K562 (cell line): ENCODE results near the gene CEP120. TPM values are rescaled to one million over a fixed set of nuclear protein-coding genes. Genes with fewer than 3 reads are reported as not detected.

ENCODE experiments used
- ATF7 ChIP-seq: fragments of 450-650 bp; IDR thresholded peaks from 2 replicates; pipeline ENCODE4 v1.7.1; 2014; ENCODE audit warnings: mild to moderate bottlenecking, moderate library complexity
- BRF1 ChIP-seq: IDR thresholded peaks from 3 replicates; pipeline ENCODE4 v1.6.1; 2011; ENCODE audit warnings: borderline replicate concordance, mild to moderate bottlenecking; ENCODE audit not compliant: insufficient read length; ENCODE audit errors: extremely low read depth
- FOXJ3 ChIP-seq: sonication (generic); formaldehyde crosslinking; IDR thresholded peaks from 2 replicates; pipeline ENCODE4 v1.4.0; 2020; ENCODE audit warnings: mild to moderate bottlenecking, missing genetic modification reagents
- FOXK1 ChIP-seq: sonication (generic); formaldehyde crosslinking; IDR thresholded peaks from 2 replicates; pipeline ENCODE4 v1.8.0; 2022; ENCODE audit warnings: missing genetic modification reagents, mild to moderate bottlenecking, borderline replicate concordance
- HDAC1 ChIP-seq, 2 experiments: fragments of 450-650 bp; IDR thresholded peaks; 2 replicates each; pipeline ENCODE4 v1.6.1; 2016 to 2017; ENCODE audit warnings: inconsistent platforms in 1 of 2, mild to moderate bottlenecking in 1 of 2, moderate library complexity in 1 of 2
- KLF1 ChIP-seq: fragments of 450-650 bp; IDR thresholded peaks from 2 replicates; pipeline ENCODE4 v1.6.1; 2016; ENCODE audit warnings: missing genetic modification characterization, missing compliant biosample characterization
- MEF2A ChIP-seq: IDR thresholded peaks from 2 replicates; pipeline ENCODE4 v1.6.1; 2011; ENCODE audit warnings: low read depth, mild to moderate bottlenecking, low read length, moderate library complexity; ENCODE audit not compliant: control insufficient read depth
- MTA2 ChIP-seq: fragments of 450-650 bp; IDR thresholded peaks from 2 replicates; pipeline ENCODE4 v1.6.1; 2016; ENCODE audit warnings: low read depth
- MTA3 ChIP-seq: fragments of 450-650 bp; formaldehyde crosslinking; IDR thresholded peaks from 2 replicates; pipeline ENCODE4 v1.6.1; 2017; ENCODE audit warnings: mild to moderate bottlenecking, borderline replicate concordance
- NR2F6 ChIP-seq: fragments of 450-650 bp; formaldehyde crosslinking; IDR thresholded peaks from 2 replicates; pipeline ENCODE4 v1.4.0; 2020; ENCODE audit warnings: mild to moderate bottlenecking
- NUFIP1 ChIP-seq: fragments of 450-650 bp; IDR thresholded peaks from 2 replicates; pipeline ENCODE4 v1.6.1; 2018; ENCODE audit not compliant: partially characterized antibody
- PHB2 ChIP-seq: fragments of 450-650 bp; IDR thresholded peaks from 2 replicates; pipeline ENCODE4 v1.6.1; 2017; ENCODE audit warnings: low read depth
- PHF8 ChIP-seq: fragments of 200-600 bp; sonication (generic); IDR thresholded peaks from 2 replicates; pipeline ENCODE4 v1.6.1; 2012; ENCODE audit warnings: mixed run types, mild to moderate bottlenecking, inconsistent platforms, low read length, moderate library complexity, borderline replicate concordance
- POLR2H ChIP-seq: IDR thresholded peaks from 2 replicates; pipeline ENCODE4 v1.6.1; 2016; ENCODE audit warnings: missing genetic modification characterization, low read depth, mild to moderate bottlenecking, control low read depth, missing compliant biosample characterization, moderate library complexity
- RCOR1 ChIP-seq, 2 experiments: IDR thresholded peaks; 2 replicates each; pipeline ENCODE4 v1.6.1; 2012; ENCODE audit warnings: low read depth in 2 of 2, low read length in 2 of 2, borderline replicate concordance in 1 of 2, improper control_type of control experiment in 1 of 2
- SMAD2 ChIP-seq: fragments of 150-350 bp; IDR thresholded peaks from 2 replicates; pipeline ENCODE4 v1.6.1; 2014; ENCODE audit warnings: low read depth, mild to moderate bottlenecking, low read length
- SOX6 ChIP-seq: fragments of 450-650 bp; IDR thresholded peaks from 2 replicates; pipeline ENCODE4 v1.6.1; 2014; ENCODE audit warnings: mild to moderate bottlenecking
- TFAP4 ChIP-seq: sonication (generic); formaldehyde crosslinking; IDR thresholded peaks from 2 replicates; pipeline ENCODE4 v1.8.0; 2022; ENCODE audit warnings: missing genetic modification reagents, mild to moderate bottlenecking, moderate library complexity, borderline replicate concordance
- XRCC4 ChIP-seq: IDR thresholded peaks from one replicate; pipeline ENCODE4 v1.6.1; 2011; ENCODE audit not compliant: insufficient read depth, insufficient read length; ENCODE audit errors: extremely low read depth
- ZBTB7A ChIP-seq: IDR thresholded peaks from 2 replicates; pipeline ENCODE4 v1.6.1; 2011; ENCODE audit warnings: low read depth, mild to moderate bottlenecking, low read length, moderate library complexity, borderline replicate concordance; ENCODE audit not compliant: control insufficient read depth
- ZC3H4 ChIP-seq: sonication (generic); formaldehyde crosslinking; IDR thresholded peaks from 2 replicates; pipeline ENCODE4 v1.9.0; 2021; ENCODE audit warnings: missing genetic modification reagents, borderline replicate concordance
- ZFPM2 ChIP-seq: fragments of 250-450 bp; sonication (Bioruptor Pico); IDR thresholded peaks from 2 replicates; pipeline ENCODE4 v1.5.1; 2022; ENCODE audit warnings: mild to moderate bottlenecking
- ZNF24 ChIP-seq: fragments of 450-650 bp; IDR thresholded peaks from 2 replicates; pipeline ENCODE4 v1.6.1; 2016
- ZNF77 ChIP-seq: fragments of 250-450 bp; sonication (Bioruptor Pico); IDR thresholded peaks from 2 replicates; pipeline ENCODE4 v1.5.0; 2020
- ZSCAN29 ChIP-seq: fragments of 450-650 bp; IDR thresholded peaks from 2 replicates; pipeline ENCODE4 v1.6.1; 2017
- polyA plus RNA-seq, 8 experiments: library from polyadenylated mRNA; depleted of rRNA in 4 of 8; stranded (reverse) in 5 of 8; unstranded in 3 of 8; fragments of >200 nt; fragmentation: Nextera tagmentation in 2 of 8; fragmentation: Illumina TruSeq in 1 of 8; extraction: Ambion mirVana in 2 of 8; extraction: Trizol in 1 of 8; gene quantifications; 2 replicates each; pipeline versions ENCODE4 v1.2.1 to v1.2.3, GENCODE V29; 2011 to 2014; ENCODE audit warnings: inconsistent platforms in 1 of 8, missing spikeins in 1 of 8
- total RNA-seq, 7 experiments: library from RNA; depleted of rRNA in 6 of 7; stranded (reverse); fragments of >200 nt in 6 of 7; fragmentation: Illumina TruSeq in 2 of 7; extraction: Trizol in 2 of 7; gene quantifications; 2 replicates each; pipeline versions ENCODE4 v1.2.1 to v1.2.3, GENCODE V29; 2011 to 2021; ENCODE audit warnings: low replicate concordance in 1 of 7
- TF ChIP-seq, protein P1 (sequence below), 2 experiments: fragments of 450-650 bp; conservative IDR thresholded peaks; 2 replicates each; pipeline ENCODE4 v1.6.1; 2017; ENCODE audit warnings: mild to moderate bottlenecking in 2 of 2, moderate library complexity in 2 of 2
- TF ChIP-seq, protein P2 (sequence below): fragments of 450-650 bp; IDR thresholded peaks from 2 replicates; pipeline ENCODE4 v1.7.0; 2016; ENCODE audit warnings: borderline replicate concordance

The CEP120 gene
- total and polyA plus RNA-seq, 9 of the 15 experiments (the other 6 are each of a cell fraction or from before 2014, with no cell fraction given) = 3.3 to 24.9 (median 14.4) TPM

GRCh38 chr5:123422433-123423277 lies 548 bp downstream of the CEP120 start (continued):
- TF ChIP-seq, protein P1, sequence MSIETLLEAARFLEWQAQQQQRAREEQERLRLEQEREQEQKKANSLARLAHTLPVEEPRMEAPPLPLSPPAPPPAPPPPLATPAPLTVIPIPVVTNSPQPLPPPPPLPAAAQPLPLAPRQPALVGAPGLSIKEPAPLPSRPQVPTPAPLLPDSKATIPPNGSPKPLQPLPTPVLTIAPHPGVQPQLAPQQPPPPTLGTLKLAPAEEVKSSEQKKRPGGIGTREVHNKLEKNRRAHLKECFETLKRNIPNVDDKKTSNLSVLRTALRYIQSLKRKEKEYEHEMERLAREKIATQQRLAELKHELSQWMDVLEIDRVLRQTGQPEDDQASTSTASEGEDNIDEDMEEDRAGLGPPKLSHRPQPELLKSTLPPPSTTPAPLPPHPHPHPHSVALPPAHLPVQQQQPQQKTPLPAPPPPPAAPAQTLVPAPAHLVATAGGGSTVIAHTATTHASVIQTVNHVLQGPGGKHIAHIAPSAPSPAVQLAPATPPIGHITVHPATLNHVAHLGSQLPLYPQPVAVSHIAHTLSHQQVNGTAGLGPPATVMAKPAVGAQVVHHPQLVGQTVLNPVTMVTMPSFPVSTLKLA (conservative IDR thresholded peaks at IDR 0.05) = peak in 1 of 2 experiments; percentile 10; a peak in 1 of 4 replicates
- TF ChIP-seq FOXJ3 = no peak
- no peak for TF ChIP-seq XRCC4
- no peak for TF ChIP-seq MEF2A
- TF ChIP-seq SMAD2 = no peak
- TF ChIP-seq POLR2H (tag) = no peak
- no peak for TF ChIP-seq ZNF24
- TF ChIP-seq ZFPM2 (CRISPR knock-in tag) = no peak
- TF ChIP-seq, protein P2, sequence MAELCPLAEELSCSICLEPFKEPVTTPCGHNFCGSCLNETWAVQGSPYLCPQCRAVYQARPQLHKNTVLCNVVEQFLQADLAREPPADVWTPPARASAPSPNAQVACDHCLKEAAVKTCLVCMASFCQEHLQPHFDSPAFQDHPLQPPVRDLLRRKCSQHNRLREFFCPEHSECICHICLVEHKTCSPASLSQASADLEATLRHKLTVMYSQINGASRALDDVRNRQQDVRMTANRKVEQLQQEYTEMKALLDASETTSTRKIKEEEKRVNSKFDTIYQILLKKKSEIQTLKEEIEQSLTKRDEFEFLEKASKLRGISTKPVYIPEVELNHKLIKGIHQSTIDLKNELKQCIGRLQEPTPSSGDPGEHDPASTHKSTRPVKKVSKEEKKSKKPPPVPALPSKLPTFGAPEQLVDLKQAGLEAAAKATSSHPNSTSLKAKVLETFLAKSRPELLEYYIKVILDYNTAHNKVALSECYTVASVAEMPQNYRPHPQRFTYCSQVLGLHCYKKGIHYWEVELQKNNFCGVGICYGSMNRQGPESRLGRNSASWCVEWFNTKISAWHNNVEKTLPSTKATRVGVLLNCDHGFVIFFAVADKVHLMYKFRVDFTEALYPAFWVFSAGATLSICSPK = no peak
- TF ChIP-seq RCOR1 (IDR thresholded peaks at IDR 0.05; ENCODE audit: borderline replicate concordance in 1 of 2, low read depth in 2 of 2, low read length in 2 of 2) = no peak
- no peak for TF ChIP-seq ZNF77 (CRISPR knock-in tag)
- no peak for TF ChIP-seq SOX6
- 0 out of 2 replicates have a peak, but pooled peaks have one; percentile 4 for TF ChIP-seq FOXK1 (CRISPR knock-in tag)
- TF ChIP-seq MTA2 = no peak
- TF ChIP-seq TFAP4 (CRISPR knock-in tag) = no peak
- no peak for TF ChIP-seq PHB2
- TF ChIP-seq NUFIP1 = no peak
- no peak for TF ChIP-seq ZC3H4 (CRISPR knock-in tag)
- no peak for TF ChIP-seq NR2F6 (CRISPR knock-in tag)
- TF ChIP-seq PHF8 = peak; percentile 97
- peak; percentile 57; the same call in 1 of the 2 replicates for TF ChIP-seq ZSCAN29
- no peak for TF ChIP-seq ATF7
- TF ChIP-seq BRF1 = no peak
- TF ChIP-seq HDAC1 (IDR thresholded peaks at IDR 0.05) = peak in 1 of 2 experiments; percentile 50; a peak in 1 of 4 replicates
- TF ChIP-seq ZBTB7A = peak; percentile 80; the same call in 1 of the 2 replicates
- no peak for TF ChIP-seq MTA3
- TF ChIP-seq KLF1 (tag) = no peak
